Natural killer cell treated with Interleukin-12 subunit alpha and Interleukin-12 subunit beta and Interleukin-15 and Interleukin-18, amount 100 ng/mL, for 72 hours (primary cell): ENCODE results near the gene SEPSECS. TPM values are rescaled to one million over a fixed set of nuclear protein-coding genes. Genes with fewer than 3 reads are reported as not detected.
"Not testable (repeated sequence)": the region's sequence is repeated elsewhere in the genome, so short reads cannot be mapped to it uniquely, and the experiment has no call there.

Experiments
- ATAC-seq, 2 donors: fragments of 150-1000 bp; cut with Tn5 transposase in 1 of 2; sonication (Bioruptor Pico), chemical (Tn5 transposase) in 1 of 2; 2 replicates each; pipeline ENCODE4 v1.10.0; 2021
- DNase-seq: peaks from one replicate; pipeline ENCODE4 v3.0.0; 2022; ENCODE audit warnings: low spot score
- H3K27ac Mint-ChIP-seq, 2 donors: 1 replicate in 1 of 2; 2 replicates in 1 of 2; pipeline ENCODE4 v1.8.0; 2022; ENCODE audit warnings: mixed read lengths in 2 of 2, mild to moderate bottlenecking in 1 of 2, moderate library complexity in 1 of 2
- H3K27me3 Mint-ChIP-seq, 2 donors: 1 replicate in 1 of 2; 2 replicates in 1 of 2; pipeline ENCODE4 v1.8.0; 2022; ENCODE audit warnings: mixed read lengths in 2 of 2
- H3K36me3 Mint-ChIP-seq: one replicate; pipeline ENCODE4 v1.8.0; 2022; ENCODE audit warnings: mixed read lengths
- H3K4me1 Mint-ChIP-seq, 2 donors: 1 replicate in 1 of 2; 2 replicates in 1 of 2; pipeline ENCODE4 v1.8.0; 2022; ENCODE audit warnings: low read depth in 2 of 2, mixed read lengths in 2 of 2, mild to moderate bottlenecking in 1 of 2
- H3K4me3 Mint-ChIP-seq: one replicate; pipeline ENCODE4 v1.8.0; 2022; ENCODE audit warnings: mixed read lengths
- H3K9me3 Mint-ChIP-seq: 2 replicates; pipeline ENCODE4 v1.8.0; 2022; ENCODE audit warnings: mixed read lengths
- total RNA-seq, 2 donors: library from RNA; stranded (reverse); gene quantifications; one replicate each; pipeline ENCODE4 v1.2.3, GENCODE V29; 2022

Gene SEPSECS
- total RNA-seq, 2 donors from 2014 or later, result 11.3 to 11.7 TPM

- H3K27ac Mint-ChIP-seq, result no peak overlapping the region
- ATAC-seq (peak in 1 of 2 donors; percentile 35), DNase-seq (no peak)
- no peak overlapping the region for H3K4me3 Mint-ChIP-seq
- H3K36me3 Mint-ChIP-seq, result peaks cover 11% of the 10 kb centered on the region
- no peaks in the 10 kb centered on the region for H3K4me1 Mint-ChIP-seq
- H3K9me3 Mint-ChIP-seq, result peaks cover 4% of the 10 kb centered on the region
- H3K27me3 Mint-ChIP-seq, result peaks cover 23 to 29% of the 10 kb centered on the region in 2 donors
Measured at GRCh38 chr4:25096251-25096980, 63.8 kb downstream of the SEPSECS start.

- H3K4me3 Mint-ChIP-seq, result no peak overlapping the region
- ATAC-seq (no peak), DNase-seq (no peak)
- no peak overlapping the region for H3K27ac Mint-ChIP-seq
- peaks cover 22 to 30% of the 10 kb centered on the region in 2 donors for H3K27me3 Mint-ChIP-seq
- H3K4me1 Mint-ChIP-seq, result no peaks in the 10 kb centered on the region
- peaks cover 7% of the 10 kb centered on the region for H3K36me3 Mint-ChIP-seq
- H3K9me3 Mint-ChIP-seq, result peaks cover 4% of the 10 kb centered on the region
Measured at GRCh38 chr4:25095837-25096236, 64.4 kb downstream of the SEPSECS start.

- Mint-ChIP-seq H3K4me1 (no peaks in the 10 kb centered on the region), H3K36me3 (peaks cover 7% of the 10 kb centered on the region), H3K27ac (no peak overlapping the region), H3K27me3 (peaks cover 25 to 41% of the 10 kb centered on the region in 2 donors), H3K4me3 (no peak overlapping the region), H3K9me3 (peaks cover 4% of the 10 kb centered on the region)
- no peak for ATAC-seq
- no peak for DNase-seq
Measured at GRCh38 chr4:25092139-25092538, 68.1 kb downstream of the SEPSECS start.

GRCh38 chr4:25090516-25090915 lies 69.7 kb downstream of the SEPSECS start:
- DNase-seq, result no peak
- no peaks in the 10 kb centered on the region for H3K4me1 Mint-ChIP-seq
- peaks cover 31 to 50% of the 10 kb centered on the region in 2 donors for H3K27me3 Mint-ChIP-seq
- H3K9me3 Mint-ChIP-seq, result peaks cover 4% of the 10 kb centered on the region
- no peak overlapping the region for H3K27ac Mint-ChIP-seq
- H3K36me3 Mint-ChIP-seq, result peaks cover 7% of the 10 kb centered on the region
- no peak overlapping the region for H3K4me3 Mint-ChIP-seq
- ATAC-seq, result no peak

GRCh38 chr4:25089051-25089763 lies 71.0 kb downstream of the SEPSECS start:
- no peaks in the 10 kb centered on the region for H3K4me1 Mint-ChIP-seq

GRCh38 chr4:25088093-25088952 lies 71.9 kb downstream of the SEPSECS start:
- H3K4me3 Mint-ChIP-seq, result no peak overlapping the region
- peaks cover 4% of the 10 kb centered on the region for H3K9me3 Mint-ChIP-seq
- no peak overlapping the region for H3K27ac Mint-ChIP-seq
- no peaks in the 10 kb centered on the region for H3K4me1 Mint-ChIP-seq
- ATAC-seq (peak in 1 of 2 donors; percentile 9), DNase-seq (no peak)
- H3K36me3 Mint-ChIP-seq, result peaks cover 4% of the 10 kb centered on the region
- H3K27me3 Mint-ChIP-seq, result peaks cover 28 to 53% of the 10 kb centered on the region in 2 donors

More at GRCh38 chr4:25089051-25089763, 71.0 kb downstream of the SEPSECS start:
- Mint-ChIP-seq H3K36me3 (peaks cover 7% of the 10 kb centered on the region), H3K4me3 (no peak overlapping the region), H3K9me3 (peaks cover 4% of the 10 kb centered on the region), H3K27me3 (peaks cover 30 to 50% of the 10 kb centered on the region in 2 donors), H3K27ac (no peak overlapping the region)
- ATAC-seq, result no peak
- DNase-seq, result no peak

GRCh38 chr4:25085671-25086070 lies 74.6 kb downstream of the SEPSECS start:
- Mint-ChIP-seq H3K4me1 (no peaks in the 10 kb centered on the region), H3K27me3 (peaks cover 28 to 46% of the 10 kb centered on the region in 2 donors)
- ATAC-seq, result no peak

GRCh38 chr4:25083441-25083840 lies 76.8 kb downstream of the SEPSECS start:
- DNase-seq, H3K9me3 Mint-ChIP-seq, H3K27ac Mint-ChIP-seq, H3K36me3 Mint-ChIP-seq, H3K4me1 Mint-ChIP-seq, ATAC-seq, H3K4me3 Mint-ChIP-seq: not testable (repeated sequence)
- H3K27me3 Mint-ChIP-seq, result peaks cover 23 to 31% of the 10 kb centered on the region in 2 donors

More at GRCh38 chr4:25085671-25086070, 74.6 kb downstream of the SEPSECS start:
- Mint-ChIP-seq H3K27ac (no peak overlapping the region), H3K4me3 (no peak overlapping the region), H3K36me3 (no peaks in the 10 kb centered on the region), H3K9me3 (no peaks in the 10 kb centered on the region)
- no peak for DNase-seq

- Mint-ChIP-seq H3K9me3 (no peaks in the 10 kb centered on the region), H3K27me3 (peaks cover 20 to 28% of the 10 kb centered on the region in 2 donors), H3K4me1 (no peaks in the 10 kb centered on the region), H3K36me3 (no peaks in the 10 kb centered on the region), H3K4me3 (no peak overlapping the region), H3K27ac (no peak overlapping the region)
- no peak for ATAC-seq
- DNase-seq, result no peak
Measured at GRCh38 chr4:25081866-25082471, 78.3 kb downstream of the SEPSECS start.

- ATAC-seq (no peak), DNase-seq (no peak)
- Mint-ChIP-seq H3K36me3 (no peaks in the 10 kb centered on the region), H3K4me3 (no peak overlapping the region), H3K4me1 (no peaks in the 10 kb centered on the region), H3K27ac (no peak overlapping the region), H3K27me3 (peaks cover 16 to 21% of the 10 kb centered on the region in 2 donors), H3K9me3 (no peaks in the 10 kb centered on the region)
Measured at GRCh38 chr4:25080571-25080970, 79.7 kb downstream of the SEPSECS start.

- Mint-ChIP-seq H3K9me3 (no peaks in the 10 kb centered on the region), H3K27me3 (peaks cover 16 to 26% of the 10 kb centered on the region in 2 donors), H3K36me3 (no peaks in the 10 kb centered on the region), H3K4me3 (no peak overlapping the region), H3K27ac (no peak overlapping the region), H3K4me1 (no peaks in the 10 kb centered on the region)
- DNase-seq (no peak), ATAC-seq (no peak)
Measured at GRCh38 chr4:25078523-25078922, 81.7 kb downstream of the SEPSECS start.

GRCh38 chr4:25076625-25077398 lies 83.4 kb downstream of the SEPSECS start:
- Mint-ChIP-seq H3K4me3 (no peak overlapping the region), H3K4me1 (no peaks in the 10 kb centered on the region), H3K27me3 (peaks cover 16 to 19% of the 10 kb centered on the region in 2 donors), H3K9me3 (no peaks in the 10 kb centered on the region), H3K36me3 (no peaks in the 10 kb centered on the region), H3K27ac (no peak overlapping the region)
- DNase-seq, result no peak
- ATAC-seq, result no peak

GRCh38 chr4:25075851-25076250 lies 84.4 kb downstream of the SEPSECS start:
- Mint-ChIP-seq H3K9me3 (no peaks in the 10 kb centered on the region), H3K4me1 (no peaks in the 10 kb centered on the region), H3K27me3 (peaks cover 14 to 19% of the 10 kb centered on the region in 2 donors), H3K36me3 (no peaks in the 10 kb centered on the region), H3K4me3 (no peak overlapping the region), H3K27ac (no peak overlapping the region)
- ATAC-seq, result no peak
- no peak for DNase-seq
